GM19238 (cell line): Measurements from ENCODE around the gene RUVBL2.

ENCODE experiments used
- DNase-seq: peaks from one replicate; pipeline ENCODE4 v3.0.0; 2011; ENCODE audit warnings: low spot score; ENCODE audit not compliant: insufficient read length

Gene RUVBL2

DNA sequence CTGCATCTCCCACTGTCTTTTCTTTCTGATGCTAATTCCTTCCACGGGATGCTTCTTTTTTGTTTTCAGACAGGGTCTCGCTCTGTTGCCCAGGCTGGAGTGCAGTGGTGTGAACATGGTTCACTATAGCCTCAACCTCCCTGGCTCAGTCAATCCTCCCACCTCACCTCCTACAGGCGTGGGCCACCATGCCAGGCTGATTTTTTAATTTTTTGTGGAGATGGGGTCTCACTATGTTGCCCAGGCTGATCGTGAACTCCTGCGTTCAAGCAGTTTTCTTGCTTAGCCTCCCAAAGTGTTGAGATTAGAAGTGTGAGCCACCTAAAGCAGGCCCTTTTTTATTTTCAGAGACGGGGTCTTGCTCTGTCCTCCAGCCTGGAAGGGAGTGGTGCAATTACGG, 5.4 kb upstream of the RUVBL2 start:
- no peak for DNase-seq

DNA sequence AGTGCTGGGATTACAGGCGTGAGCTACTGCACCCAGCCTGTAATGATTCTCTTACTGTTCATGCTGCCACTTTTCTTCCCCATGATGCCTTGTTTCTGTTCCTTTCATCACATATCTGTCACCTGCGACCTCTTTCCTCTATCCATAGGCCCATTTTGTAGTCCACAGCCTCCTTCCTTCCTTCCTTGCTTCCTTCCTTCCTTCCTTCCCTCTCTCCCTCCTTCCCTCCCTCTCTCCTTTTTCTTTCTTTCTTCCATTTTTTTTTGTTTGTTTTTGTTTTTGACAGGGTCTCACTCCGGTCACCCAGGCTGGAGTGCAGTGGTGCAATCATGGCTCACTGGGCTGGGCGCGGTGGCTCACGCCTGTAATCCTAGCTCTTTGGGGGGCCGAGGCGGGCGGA, 4.8 kb upstream of the RUVBL2 start:
- DNase-seq: no peak

DNA sequence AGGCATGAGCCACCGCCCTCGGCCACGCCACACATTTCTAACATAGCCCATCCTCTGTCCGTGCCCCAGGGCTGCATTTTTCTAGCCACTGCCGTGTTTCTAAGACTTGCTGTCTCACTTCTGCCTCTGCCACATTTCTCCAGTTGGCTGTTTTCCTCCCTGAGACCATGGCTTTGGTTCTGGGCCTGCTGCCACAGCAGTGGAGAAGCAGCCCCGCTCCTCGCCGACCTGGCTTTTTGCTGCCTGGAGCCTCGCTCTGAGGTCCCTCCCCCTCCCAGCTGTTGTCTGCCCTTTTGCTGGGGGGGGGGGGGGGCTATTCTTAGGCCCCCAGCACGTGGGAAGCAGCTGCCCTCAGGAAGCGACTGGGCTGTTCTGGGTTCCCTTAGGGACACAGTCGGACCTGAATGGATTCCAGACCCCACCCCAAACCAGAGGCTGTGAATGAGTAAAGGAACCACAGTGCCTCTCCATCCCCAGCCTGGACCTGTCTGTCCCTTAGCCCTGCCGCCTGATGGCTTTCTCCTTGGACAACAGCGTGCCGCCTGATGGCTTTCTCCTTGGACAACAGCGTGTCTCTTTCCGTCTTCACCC, 3.9 kb upstream of the RUVBL2 start:
- no peak for DNase-seq

DNA sequence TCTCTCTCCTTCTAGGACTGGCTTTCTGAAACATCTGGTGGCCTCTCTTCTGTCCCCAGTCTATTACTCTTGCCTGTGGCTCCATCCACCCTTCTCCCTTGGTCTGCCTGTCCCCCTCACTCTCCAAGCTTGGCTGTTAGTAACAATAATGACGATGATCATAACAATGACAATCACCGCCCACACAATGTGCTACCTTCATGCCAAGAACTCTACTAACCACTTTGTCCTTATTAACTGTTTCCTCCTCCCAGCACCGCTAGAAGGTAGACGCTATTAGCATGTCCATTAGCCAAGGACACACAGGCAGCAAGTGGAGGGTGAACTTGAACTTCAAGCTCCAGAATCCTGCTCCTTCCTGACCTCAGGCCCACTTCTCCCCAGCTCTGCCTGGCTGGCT, 3.3 kb upstream of the RUVBL2 start:
- no peak for DNase-seq

DNA sequence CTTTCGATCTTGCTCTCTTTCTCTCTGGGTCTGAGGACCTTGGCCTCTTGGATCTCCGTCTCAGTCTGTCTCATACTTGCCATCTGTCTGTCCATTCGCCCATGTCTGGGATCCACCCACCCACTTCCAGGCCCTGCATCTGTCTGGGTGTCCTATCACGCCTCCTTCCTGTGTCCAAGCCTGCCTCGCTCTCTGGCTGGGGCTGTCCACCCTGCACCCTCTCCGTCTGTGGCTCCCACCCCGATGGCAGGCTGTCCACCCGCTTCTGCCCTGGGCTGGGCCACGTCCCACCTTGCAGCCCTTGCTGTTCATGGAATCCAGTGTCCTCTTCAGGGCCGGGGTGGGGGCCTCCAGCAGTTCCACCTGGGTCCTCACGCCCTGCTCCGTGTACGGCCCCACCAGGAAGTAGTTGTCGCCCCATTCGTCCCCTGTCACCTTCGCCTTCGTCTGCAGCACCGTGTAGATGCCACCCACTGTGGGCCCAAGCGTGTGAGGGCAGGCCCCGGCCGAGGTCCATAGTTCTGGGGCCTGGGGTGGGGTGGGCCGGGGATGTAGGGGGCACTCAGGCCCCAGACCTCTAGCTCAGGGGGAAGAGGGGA, 2.6 kb upstream of the RUVBL2 start:
- no peak for DNase-seq

DNA sequence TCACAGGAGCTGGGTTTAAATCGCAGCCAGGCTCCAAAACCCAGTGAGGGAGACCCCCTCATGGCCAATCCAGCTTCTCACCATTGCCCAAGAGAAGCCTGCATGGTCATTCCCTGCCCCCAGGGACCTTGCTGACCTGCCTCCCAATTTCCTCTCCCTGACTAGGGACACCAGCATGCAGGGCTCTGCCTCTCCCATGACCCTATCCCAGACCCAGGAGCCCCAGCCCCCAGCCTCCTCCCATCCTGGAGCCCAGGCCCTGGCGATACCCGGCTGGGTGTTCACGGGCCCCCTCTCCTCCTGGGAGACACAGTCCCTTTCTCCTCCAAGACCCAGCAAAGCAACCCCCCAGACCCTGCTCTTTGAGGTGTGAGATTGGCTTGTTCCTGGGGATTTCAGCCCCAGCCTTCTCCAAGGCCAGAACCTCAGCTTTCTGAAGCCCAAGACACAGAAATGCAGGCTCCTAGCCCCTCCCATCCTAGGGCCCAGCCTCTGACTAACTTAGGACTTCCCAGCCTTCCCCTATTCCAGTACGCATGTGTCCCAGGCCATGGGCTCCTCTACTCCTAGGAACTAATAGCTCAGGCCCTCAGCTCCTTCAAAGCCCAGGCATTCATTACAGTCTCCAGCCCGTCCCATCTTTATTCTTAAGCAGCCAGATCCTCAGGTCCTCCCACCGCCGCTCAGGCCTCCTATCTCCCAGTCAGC, 1.7 kb upstream of the RUVBL2 start:
- no peak for DNase-seq

DNA sequence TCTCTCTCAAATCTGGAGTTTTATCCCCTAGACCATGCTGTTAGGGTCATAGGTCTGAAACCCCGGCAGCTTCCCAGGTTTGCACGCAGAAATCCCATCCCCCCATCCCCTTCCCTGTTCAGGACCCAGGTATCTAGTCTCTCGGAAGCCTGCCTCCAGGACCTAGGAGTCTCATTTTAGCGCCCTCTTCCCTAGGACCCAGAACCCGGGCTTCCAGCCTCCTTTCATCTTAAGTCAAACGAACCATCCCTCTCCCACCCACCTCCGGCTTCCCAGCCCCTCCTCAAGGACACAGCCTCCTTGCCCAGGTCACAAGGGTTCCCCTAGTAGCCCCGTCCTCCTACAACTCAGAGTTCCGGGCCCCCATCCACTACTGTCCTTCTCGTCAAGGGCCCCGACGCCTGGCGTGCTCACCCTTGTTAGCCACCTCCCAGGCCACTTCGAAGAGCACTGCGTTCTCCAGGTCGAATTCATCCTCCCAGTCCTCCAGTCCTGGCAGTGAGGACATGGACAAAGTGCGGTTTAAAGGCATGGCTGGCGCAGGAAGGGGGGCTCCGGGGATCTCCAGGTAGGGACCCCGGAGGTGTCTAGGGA, 1.0 kb upstream of the RUVBL2 start:
- no peak for DNase-seq

DNA sequence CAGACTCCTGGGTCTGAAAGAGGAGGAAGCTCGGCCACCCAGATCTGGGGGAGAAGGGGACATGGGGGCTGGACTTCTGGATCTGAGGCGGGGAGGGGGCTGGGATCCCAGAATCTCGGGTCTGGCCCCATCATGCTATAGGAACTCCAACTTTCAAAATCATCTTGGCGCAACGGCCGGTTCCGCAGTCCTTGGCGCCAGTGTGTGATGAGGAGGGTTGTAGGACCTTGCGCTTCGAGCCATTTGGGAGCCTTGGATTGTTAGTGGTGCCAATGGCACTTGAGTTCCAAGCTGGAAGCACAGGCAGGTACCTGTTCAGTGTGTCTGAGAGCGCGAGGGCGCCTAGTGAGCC, 324 bp downstream of the RUVBL2 start:
- DNase-seq: no peak

DNA sequence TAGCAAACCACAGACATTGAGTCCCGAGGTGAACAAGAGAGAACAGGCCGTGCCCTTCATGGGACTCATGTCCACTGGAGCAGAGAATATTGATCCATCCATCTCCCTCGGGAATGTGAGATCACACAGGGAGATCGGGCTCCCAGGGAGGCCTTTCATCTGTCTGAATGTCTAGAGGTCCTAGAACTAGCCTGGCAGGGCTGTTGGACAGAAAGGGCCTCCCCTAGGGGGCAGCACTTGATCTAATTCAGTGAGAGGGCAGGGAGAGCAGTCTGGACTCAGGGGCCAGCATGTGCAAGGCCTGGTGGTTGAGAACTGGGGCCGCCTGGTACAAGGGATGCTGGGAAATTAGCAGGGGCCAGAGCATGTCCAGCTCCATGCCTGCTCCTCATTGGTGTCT, 4.3 kb downstream of the RUVBL2 start:
- DNase-seq: no peak

DNA sequence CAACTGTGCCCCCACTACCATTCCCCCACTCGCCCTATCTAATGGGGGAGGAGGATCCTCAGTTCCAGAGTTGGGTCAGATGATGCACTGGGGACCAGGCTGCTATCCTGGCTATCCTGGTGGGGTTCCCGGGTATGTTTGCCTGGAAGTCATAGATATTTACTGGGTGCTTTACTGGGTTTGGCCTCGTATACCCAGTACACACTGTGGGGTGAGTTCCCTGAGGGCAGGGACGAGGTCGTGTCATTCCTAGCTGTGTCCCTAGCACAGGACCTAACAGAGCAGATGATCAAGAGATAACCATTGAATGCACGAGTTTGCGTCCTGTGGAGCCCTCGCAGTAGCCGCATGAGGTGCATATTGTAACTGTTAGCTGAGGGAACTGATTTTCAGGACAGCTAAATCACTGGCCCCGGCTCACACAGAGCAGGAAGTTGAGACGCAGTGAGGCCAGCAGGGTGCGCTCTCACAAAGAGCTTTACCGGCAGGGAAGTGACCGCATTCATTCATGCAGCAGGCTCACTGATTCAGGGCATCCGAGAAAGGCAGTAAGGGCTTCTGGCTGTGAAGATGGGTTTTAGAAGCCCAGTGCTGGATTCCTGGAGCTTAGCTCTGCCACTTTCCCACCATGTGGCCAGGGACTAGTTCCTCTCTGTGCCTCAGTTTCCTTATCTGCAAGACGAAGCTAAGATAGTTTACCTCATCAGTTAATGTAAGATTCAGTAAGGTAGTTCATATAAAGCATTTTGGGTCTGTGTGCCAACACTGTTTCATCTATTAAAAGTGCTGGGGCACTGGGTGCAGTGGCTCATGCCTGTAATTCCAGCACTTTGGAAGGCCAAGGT, 6.0 kb downstream of the RUVBL2 start:
- DNase-seq: no peak

DNA sequence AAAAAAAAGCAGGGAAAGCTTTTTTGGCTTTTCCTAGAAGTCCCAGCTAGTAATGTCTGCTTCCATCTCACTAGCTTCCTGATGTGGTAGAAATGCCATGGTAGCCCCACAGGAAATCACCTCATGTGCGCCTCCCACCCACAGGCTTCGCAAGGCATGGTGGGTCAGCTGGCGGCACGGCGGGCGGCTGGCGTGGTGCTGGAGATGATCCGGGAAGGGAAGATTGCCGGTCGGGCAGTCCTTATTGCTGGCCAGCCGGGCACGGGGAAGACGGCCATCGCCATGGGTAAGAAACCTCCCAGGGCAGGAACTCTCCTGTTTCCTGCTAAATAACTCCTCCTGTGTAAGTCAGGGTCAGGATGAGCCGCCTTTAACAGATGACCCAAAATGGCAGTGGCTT, 10.4 kb downstream of the RUVBL2 start:
- no peak for DNase-seq

DNA sequence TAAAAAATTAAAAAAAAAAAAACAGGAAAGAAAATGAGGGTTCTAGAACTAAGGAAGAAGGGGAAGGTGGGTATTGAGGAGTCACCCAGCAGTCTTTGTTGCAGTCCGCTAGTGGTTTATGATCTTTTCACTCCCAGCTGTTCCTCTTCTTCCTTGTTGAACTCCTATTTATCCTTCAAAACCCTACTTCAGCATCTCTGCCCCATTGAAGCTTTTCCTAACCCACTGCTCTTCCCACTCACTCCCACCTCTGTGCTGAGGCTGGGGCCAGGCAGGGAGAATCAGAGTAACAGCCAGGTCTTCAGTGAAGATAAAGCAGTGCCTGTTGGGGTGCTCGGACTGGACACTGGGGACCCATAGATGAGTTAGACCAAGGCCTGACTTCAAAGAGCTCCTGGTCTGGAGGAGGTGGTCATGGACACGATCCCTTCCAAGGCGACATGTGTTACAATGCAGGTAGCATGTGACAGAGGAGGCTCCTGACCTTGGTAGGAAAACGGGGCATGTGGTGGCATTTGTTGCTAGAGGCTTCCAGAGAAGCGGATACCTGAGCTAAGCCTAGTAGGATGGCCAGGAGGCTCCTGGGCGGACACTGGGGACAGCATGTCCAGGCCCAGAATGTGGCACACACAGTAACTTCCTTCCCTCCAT, 11.4 kb downstream of the RUVBL2 start:
- DNase-seq: no peak

DNA sequence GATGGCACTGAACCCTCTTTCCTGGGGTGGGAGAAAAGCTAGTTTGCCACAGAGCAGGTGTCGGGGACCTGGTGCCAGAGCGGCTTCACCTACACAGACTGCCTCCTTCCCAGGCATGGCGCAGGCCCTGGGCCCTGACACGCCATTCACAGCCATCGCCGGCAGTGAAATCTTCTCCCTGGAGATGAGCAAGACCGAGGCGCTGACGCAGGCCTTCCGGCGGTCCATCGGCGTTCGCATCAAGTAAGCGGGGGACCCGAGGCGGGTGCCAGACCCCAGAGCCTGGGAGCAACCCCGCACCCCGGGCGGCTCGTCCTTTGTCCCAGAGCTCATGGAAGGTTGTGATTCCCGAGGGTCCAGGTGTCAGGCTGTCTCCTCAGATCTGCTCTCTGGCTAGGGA, 13.2 kb downstream of the RUVBL2 start:
- DNase-seq: no peak

DNA sequence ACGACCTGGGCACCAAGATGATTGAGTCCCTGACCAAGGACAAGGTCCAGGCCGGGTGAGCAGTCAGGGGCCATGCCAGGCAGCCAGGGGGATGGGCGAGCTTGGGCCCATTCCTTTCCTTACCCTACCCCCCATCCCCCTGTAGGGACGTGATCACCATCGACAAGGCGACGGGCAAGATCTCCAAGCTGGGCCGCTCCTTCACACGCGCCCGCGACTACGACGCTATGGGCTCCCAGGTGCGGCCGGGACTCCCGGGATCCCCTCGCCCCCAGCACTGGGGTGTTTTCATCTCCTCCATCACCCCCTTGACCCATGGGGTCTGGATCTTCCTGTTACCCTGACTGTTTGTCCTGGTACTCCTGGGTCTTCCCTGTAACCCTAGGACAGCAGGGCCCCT, 16.1 kb downstream of the RUVBL2 start:
- DNase-seq: no peak

DNA sequence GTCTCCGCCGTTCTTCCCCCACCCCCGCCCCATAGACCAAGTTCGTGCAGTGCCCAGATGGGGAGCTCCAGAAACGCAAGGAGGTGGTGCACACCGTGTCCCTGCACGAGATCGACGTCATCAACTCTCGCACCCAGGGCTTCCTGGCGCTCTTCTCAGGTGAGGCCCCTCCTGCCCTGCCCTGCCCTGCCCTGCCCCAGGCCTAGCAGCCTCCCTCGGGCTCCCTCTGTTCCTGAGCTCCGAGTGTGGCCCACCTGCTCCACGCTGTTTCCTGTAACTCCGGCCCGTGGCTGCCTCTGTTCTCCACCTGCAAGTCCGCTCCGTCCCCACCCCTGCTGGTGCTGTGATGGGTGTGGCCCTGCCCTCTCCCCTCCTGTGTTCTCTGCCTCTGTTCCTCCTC, 16.8 kb downstream of the RUVBL2 start:
- DNase-seq: no peak

DNA sequence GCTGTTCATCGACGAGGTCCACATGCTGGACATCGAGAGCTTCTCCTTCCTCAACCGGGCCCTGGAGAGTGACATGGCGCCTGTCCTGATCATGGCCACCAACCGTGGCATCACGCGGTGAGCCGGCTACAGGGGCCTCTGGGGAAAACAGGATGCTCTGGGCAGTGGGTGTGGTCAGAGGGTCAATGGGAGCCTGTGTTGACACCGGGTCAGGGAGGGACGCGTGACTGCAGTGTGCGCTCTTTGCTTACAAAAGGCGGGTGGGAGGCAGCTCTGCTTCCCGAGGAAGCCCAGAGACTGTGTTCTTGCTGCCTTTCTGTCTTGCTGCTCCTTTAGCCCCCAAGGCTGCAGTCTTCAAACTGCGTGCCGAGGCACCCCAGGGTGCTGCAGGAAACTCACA, 17.5 kb downstream of the RUVBL2 start:
- no peak for DNase-seq

DNA sequence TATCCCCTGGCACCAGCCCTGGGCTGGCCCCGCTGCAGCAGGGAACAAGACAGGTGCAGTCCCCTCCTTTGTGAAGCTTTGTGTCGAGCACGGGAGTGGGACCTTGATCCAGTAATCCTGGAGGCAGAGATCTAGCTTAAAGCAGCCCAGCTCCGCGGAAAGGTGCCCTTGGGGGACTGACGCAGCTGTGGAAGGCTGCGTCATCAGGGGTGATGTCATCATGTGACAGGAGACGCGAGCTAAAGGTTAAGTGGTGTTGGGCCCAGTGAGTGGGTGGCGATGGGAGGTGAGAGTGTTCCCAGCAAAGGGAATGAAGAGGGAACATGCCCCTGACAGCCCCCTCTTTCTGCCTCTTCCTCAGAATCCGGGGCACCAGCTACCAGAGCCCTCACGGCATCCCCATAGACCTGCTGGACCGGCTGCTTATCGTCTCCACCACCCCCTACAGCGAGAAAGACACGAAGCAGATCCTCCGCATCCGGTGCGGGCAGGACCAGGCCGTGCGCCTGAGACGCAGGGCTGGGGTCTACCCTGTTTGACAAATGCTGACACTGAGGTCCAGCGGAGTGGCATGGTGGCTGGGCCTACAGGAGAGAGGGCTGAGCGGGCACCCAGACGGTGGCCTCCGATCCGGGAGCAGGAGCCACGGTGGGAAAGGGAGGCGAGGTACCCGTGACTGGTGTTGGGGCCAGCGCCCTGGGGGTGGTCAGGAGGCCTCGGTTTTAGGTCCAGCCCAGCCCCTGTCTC, 20.6 kb downstream of the RUVBL2 start:
- no peak for DNase-seq

DNA sequence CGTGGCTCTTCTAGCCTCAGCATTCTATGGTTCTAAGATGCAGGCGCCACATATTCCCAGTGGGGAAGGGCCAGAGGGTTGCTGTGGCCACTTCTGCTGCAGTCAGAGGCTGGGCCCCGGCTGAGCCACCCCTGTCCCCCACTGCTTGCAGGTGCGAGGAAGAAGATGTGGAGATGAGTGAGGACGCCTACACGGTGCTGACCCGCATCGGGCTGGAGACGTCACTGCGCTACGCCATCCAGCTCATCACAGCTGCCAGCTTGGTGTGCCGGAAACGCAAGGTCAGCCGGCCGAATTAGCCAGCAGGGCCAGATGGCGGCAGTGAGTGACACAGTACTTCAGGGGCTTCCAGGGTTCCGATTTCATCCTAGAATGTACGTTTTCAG, 21.2 kb downstream of the RUVBL2 start:
- DNase-seq: no peak

DNA sequence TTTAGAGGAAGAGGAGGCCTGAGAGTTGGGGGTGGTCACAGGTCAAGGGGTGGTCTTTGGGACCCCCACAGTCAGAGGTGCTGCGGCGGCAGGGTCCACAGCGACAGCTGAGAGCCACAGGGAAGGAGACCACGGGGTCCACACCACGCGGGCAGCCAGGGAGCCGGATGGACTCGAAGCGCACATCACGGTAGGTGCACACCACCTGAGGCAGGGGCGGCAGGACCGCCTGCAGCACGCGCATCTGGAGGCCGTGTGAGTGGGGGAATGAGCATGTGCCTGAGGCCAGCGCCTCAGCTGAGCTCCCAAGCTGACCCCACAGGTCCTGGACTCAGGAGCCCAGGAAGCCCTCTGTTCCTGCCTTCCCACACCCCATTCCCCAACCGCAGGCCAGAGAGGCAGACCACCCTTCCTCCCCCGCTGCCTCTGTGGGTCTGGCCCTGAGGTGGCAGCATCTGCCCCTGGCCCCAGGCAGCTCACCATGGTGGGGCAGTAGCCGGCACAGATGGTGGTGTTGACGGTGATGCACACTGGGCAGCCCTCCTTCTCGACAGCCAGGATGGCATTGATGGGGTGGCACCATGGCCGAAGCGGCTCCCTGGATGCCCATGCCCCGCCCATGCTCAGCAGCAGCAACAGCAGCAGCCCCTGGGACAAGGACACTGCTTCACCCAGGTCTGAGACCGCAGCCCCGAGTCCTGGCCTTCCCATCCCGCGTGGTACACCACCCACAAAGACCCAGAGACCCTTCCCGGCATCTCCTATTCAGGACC, 22.6 kb downstream of the RUVBL2 start:
- no peak for DNase-seq

DNA sequence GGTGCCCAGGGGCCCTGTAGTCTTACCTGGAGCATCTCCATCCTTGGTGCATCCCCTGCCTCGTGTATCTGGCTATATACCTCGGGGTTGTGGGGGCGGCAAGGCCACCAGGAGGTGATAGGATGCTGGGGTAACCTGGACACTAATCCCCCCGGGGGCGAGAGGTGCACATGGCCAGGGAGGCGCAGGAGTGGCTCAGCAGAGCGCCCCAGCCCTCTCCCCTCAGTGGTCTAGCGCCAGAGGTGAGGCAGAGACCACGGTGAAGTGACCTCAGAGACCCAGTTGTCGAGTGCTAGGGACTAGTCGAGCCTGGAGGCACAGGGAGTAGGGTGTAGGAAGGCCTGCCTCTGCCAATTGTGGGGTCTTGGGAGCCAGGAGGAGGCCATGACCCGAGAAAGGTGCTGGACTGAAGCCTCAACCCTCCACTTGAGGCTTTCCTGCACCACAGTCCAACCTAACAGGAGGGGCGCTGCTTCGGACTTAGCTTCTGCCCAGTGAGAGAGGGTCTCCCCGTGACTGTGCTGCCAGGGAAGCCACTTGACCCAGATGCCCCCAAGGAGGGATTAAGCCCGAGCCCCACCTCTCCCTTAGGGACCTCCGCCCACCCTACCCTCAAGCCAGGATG, 23.5 kb downstream of the RUVBL2 start, which contains the start of gene LHB:
LHB (minus strand) TSS at position 51 of the 625 bp plus-strand sequence; CDS start at position 41, 10 bp downstream.
- DNase-seq: no peak
